ENCODE measurements around the gene NAV3. TPM values are rescaled to one million over a fixed set of nuclear protein-coding genes. Genes with fewer than 3 reads are reported as not detected.

NAV3 gene
- total RNA-seq, 1 experiment from 2014 or later = 2.5 TPM

DNA sequence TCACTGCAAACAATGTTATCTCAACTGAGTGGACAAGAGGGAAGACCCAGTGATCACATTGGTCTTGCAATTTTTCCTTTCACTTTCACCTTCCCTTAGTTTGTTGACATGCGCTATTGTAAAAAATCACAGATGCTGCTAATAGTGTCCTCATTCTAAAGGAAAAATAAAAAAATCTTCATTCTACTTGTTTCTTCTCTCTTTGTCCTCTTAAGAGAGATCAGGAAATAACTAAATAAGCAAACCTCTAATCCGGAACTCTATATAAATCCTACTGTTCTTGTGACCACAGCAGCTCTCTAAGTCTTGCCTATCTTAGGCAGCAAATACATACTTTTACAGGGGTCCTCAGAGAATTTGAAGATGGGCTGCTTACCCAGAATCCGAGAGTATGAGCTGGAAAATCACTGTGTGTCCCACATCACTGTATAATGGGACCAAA lies 257.7 kb downstream of the NAV3 start:
- DNase-seq (ENCODE audit: low read depth, low spot score) = peak; percentile 1
- no TSS peak for BruUV-seq (replicated peaks)
- H3K4me1 ChIP-seq (ENCODE audit: control insufficient read depth, insufficient read depth, low read length) = no peaks in the 10 kb centered on the region
- no peaks in the 10 kb centered on the region for H3K27me3 ChIP-seq (ENCODE audit: control insufficient read depth, insufficient read depth, low read length)
- TF ChIP-seq POLR2AphosphoS5 (IDR thresholded peaks at IDR 0.05; ENCODE audit: low read depth, low read length) = no peak
- TF ChIP-seq TCF7L2 (IDR thresholded peaks at IDR 0.05; ENCODE audit: low read depth, low read length) = no peak
- no peak for TF ChIP-seq SIN3A (IDR thresholded peaks at IDR 0.05; ENCODE audit: borderline replicate concordance, insufficient read depth, low read depth, low read length)
- TF ChIP-seq, protein P1, sequence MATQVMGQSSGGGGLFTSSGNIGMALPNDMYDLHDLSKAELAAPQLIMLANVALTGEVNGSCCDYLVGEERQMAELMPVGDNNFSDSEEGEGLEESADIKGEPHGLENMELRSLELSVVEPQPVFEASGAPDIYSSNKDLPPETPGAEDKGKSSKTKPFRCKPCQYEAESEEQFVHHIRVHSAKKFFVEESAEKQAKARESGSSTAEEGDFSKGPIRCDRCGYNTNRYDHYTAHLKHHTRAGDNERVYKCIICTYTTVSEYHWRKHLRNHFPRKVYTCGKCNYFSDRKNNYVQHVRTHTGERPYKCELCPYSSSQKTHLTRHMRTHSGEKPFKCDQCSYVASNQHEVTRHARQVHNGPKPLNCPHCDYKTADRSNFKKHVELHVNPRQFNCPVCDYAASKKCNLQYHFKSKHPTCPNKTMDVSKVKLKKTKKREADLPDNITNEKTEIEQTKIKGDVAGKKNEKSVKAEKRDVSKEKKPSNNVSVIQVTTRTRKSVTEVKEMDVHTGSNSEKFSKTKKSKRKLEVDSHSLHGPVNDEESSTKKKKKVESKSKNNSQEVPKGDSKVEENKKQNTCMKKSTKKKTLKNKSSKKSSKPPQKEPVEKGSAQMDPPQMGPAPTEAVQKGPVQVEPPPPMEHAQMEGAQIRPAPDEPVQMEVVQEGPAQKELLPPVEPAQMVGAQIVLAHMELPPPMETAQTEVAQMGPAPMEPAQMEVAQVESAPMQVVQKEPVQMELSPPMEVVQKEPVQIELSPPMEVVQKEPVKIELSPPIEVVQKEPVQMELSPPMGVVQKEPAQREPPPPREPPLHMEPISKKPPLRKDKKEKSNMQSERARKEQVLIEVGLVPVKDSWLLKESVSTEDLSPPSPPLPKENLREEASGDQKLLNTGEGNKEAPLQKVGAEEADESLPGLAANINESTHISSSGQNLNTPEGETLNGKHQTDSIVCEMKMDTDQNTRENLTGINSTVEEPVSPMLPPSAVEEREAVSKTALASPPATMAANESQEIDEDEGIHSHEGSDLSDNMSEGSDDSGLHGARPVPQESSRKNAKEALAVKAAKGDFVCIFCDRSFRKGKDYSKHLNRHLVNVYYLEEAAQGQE (IDR thresholded peaks at IDR 0.05; ENCODE audit: insufficient read depth in 1 of 2, low read depth in 2 of 2, low read length in 1 of 2) = no peak
- TF ChIP-seq, protein P2, sequence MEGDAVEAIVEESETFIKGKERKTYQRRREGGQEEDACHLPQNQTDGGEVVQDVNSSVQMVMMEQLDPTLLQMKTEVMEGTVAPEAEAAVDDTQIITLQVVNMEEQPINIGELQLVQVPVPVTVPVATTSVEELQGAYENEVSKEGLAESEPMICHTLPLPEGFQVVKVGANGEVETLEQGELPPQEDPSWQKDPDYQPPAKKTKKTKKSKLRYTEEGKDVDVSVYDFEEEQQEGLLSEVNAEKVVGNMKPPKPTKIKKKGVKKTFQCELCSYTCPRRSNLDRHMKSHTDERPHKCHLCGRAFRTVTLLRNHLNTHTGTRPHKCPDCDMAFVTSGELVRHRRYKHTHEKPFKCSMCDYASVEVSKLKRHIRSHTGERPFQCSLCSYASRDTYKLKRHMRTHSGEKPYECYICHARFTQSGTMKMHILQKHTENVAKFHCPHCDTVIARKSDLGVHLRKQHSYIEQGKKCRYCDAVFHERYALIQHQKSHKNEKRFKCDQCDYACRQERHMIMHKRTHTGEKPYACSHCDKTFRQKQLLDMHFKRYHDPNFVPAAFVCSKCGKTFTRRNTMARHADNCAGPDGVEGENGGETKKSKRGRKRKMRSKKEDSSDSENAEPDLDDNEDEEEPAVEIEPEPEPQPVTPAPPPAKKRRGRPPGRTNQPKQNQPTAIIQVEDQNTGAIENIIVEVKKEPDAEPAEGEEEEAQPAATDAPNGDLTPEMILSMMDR (IDR thresholded peaks at IDR 0.05) = no peak
- ChIA-PET POLR2A (interaction anchor here (0.6 kb wide), 1 partner anchor 80 kb away, joined by 4 read pairs; no protein-coding TSS in a partner anchor), CTCF (no interaction called here)
- ATAC-seq = peak; percentile 65; the same call in 1 of the 2 replicates
- peak overlapping the region; percentile 17 to 46; a peak in 3 of 4 replicates for H3K4me3 ChIP-seq (ENCODE audit: low read depth in 2 of 2, low read length in 2 of 2)
- in situ Hi-C loops (cut with HindIII; ENCODE audit: low pct_unique_long_range_greater_than_20kb, low sequenced_read_pairs) (no loop called here), intact Hi-C loops (cut with micrococcal nuclease; ENCODE audit: unreplicated experiment) (no loop called here)
- H3K36me3 ChIP-seq (ENCODE audit: control insufficient read depth, insufficient read depth, low read length) = no peaks in the 10 kb centered on the region
- H3K27ac ChIP-seq (ENCODE audit: low read length) = peak overlapping the region; percentile 44; the same call in 1 of the 2 replicates
- no peaks in the 10 kb centered on the region for H3K9me3 ChIP-seq (ENCODE audit: control insufficient read depth, insufficient read depth, low read depth, low read length)

DNA sequence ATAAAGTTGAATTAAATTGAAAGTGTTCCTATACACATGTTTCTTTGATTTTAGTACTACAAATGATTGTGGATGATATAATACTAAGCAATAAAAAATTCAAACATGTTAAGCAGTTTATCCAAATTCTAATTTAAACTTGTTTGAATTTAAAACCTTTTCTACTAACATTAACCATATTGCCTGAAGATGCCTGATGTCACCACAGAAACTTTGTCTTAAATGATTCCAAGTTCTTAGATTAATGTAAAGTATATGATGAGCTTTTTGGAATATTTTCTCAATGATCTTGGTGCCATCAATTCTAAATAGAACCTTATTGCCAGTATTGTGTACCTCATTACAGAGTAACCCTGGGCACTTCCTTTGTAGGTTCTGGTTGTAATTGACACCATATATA lies 259.6 kb downstream of the NAV3 start:
- H3K27ac ChIP-seq (ENCODE audit: low read length) = no peak overlapping the region
- DNase-seq (ENCODE audit: low read depth, low spot score) (no peak), ATAC-seq (no peak)
- TF ChIP-seq TCF7L2 (IDR thresholded peaks at IDR 0.05; ENCODE audit: low read depth, low read length) (no peak), POLR2AphosphoS5 (IDR thresholded peaks at IDR 0.05; ENCODE audit: low read depth, low read length) (no peak), SIN3A (IDR thresholded peaks at IDR 0.05; ENCODE audit: borderline replicate concordance, insufficient read depth, low read depth, low read length) (no peak)
- TF ChIP-seq, protein P2 (IDR thresholded peaks at IDR 0.05) = no peak
- TF ChIP-seq, protein P1 (IDR thresholded peaks at IDR 0.05; ENCODE audit: insufficient read depth in 1 of 2, low read depth in 2 of 2, low read length in 1 of 2) = no peak
- no peaks in the 10 kb centered on the region for H3K27me3 ChIP-seq (ENCODE audit: control insufficient read depth, insufficient read depth, low read length)
- BruUV-seq (replicated peaks) = no TSS peak
- H3K4me1 ChIP-seq (ENCODE audit: control insufficient read depth, insufficient read depth, low read length) = no peaks in the 10 kb centered on the region
- H3K4me3 ChIP-seq (ENCODE audit: low read depth in 2 of 2, low read length in 2 of 2) = no peak overlapping the region
- in situ Hi-C loops (cut with HindIII; ENCODE audit: low pct_unique_long_range_greater_than_20kb, low sequenced_read_pairs) (no loop called here), intact Hi-C loops (cut with micrococcal nuclease; ENCODE audit: unreplicated experiment) (no loop called here)
- CTCF ChIA-PET = no interaction called here
- no peaks in the 10 kb centered on the region for H3K9me3 ChIP-seq (ENCODE audit: control insufficient read depth, insufficient read depth, low read depth, low read length)
- POLR2A ChIA-PET = no interaction called here
- no peaks in the 10 kb centered on the region for H3K36me3 ChIP-seq (ENCODE audit: control insufficient read depth, insufficient read depth, low read length)
